Measurements from ENCODE around the gene ATIC. TPM values are rescaled to one million over a fixed set of nuclear protein-coding genes. Genes with fewer than 3 reads are reported as not detected.
"Not testable (repeated sequence)": the region's sequence is repeated elsewhere in the genome, so short reads cannot be mapped to it uniquely, and the experiment has no call there.

Gene ATIC
- total and polyA plus RNA-seq, 4 donors, result 44.3 to 180 (median 75.9) TPM

DNA sequence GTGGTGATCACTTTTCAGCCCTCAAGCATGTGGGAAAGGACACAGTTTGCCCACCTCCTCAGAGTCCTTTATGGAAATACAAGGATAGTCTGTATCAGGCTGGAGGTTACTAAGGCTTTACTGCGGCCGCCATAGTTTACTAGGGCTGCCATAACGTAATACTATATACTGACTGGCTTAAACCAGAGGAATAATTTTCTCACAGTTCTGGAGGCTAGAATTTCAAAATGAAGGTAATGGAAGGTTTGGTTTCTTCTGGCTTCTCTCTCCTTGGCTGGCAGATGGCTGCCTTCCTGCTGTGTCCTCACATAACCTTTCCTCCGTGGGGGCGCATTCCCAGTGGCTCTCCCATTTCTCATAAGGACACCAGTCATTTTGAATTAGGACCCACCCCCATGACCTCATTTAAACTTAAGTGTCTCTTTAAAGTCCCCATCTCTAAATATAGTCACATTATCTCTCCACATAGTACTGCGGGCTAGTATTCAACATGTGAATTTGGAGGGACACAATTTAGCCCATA, 12.5 kb upstream of the ATIC start:
- WGBS, 2 donors, result 86 to 93% methylated on average over 6 of the region's 6 CpGs
- DNase-seq (no peak), ATAC-seq (ENCODE audit: insufficient read depth, low FRiP score) (no peak)
- Histone ChIP-seq H3K27ac (ENCODE audit: low read depth in 1 of 2, low read length in 1 of 2) (no peak overlapping the region), H3K9ac (ENCODE audit: insufficient read depth in 1 of 2, low read length in 2 of 2) (no peak overlapping the region), H3K9me3 (ENCODE audit: control insufficient read depth in 4 of 4, insufficient read depth in 3 of 4, low read length in 3 of 4) (peaks cover 0 to 3% (median 0%) of the 10 kb centered on the region in 4 donors), H3K27me3 (ENCODE audit: control insufficient read depth in 3 of 3, insufficient read depth in 3 of 3, low read length in 2 of 3) (no peaks in the 10 kb centered on the region), H3K4me1 (ENCODE audit: control insufficient read depth in 5 of 5, insufficient read depth in 5 of 5, low read length in 5 of 5) (peaks cover 0 to 3% (median 0%) of the 10 kb centered on the region in 5 donors), H3K36me3 (ENCODE audit: control insufficient read depth in 4 of 4, insufficient read depth in 4 of 4, low read length in 4 of 4) (no peaks in the 10 kb centered on the region), H3K4me3 (no peak overlapping the region)
- no peak for TF ChIP-seq CTCF (IDR thresholded peaks at IDR 0.05; ENCODE audit: control extremely low read depth, extremely low read depth)

- no peak for TF ChIP-seq CTCF (IDR thresholded peaks at IDR 0.05; ENCODE audit: control extremely low read depth, extremely low read depth)
- no peak for DNase-seq
- peaks cover 0 to 3% (median 0%) of the 10 kb centered on the region in 4 donors for H3K9me3 ChIP-seq (ENCODE audit: control insufficient read depth in 4 of 4, insufficient read depth in 3 of 4, low read length in 3 of 4)
- no peak overlapping the region for H3K27ac ChIP-seq (ENCODE audit: low read depth in 1 of 2, low read length in 1 of 2)
- peaks cover 0 to 3% (median 0%) of the 10 kb centered on the region in 5 donors for H3K4me1 ChIP-seq (ENCODE audit: control insufficient read depth in 5 of 5, insufficient read depth in 5 of 5, low read length in 5 of 5)
- no peak for ATAC-seq (ENCODE audit: insufficient read depth, low FRiP score)
- no peak overlapping the region for H3K4me3 ChIP-seq
- H3K9ac ChIP-seq (ENCODE audit: insufficient read depth in 1 of 2, low read length in 2 of 2), result no peak overlapping the region
- H3K36me3 ChIP-seq (ENCODE audit: control insufficient read depth in 4 of 4, insufficient read depth in 4 of 4, low read length in 4 of 4), result no peaks in the 10 kb centered on the region
- 83 to 86% methylated on average over 2 of the region's 2 CpGs for WGBS, 2 donors
- no peaks in the 10 kb centered on the region for H3K27me3 ChIP-seq (ENCODE audit: control insufficient read depth in 3 of 3, insufficient read depth in 3 of 3, low read length in 2 of 3)
These were observed 9.9 kb upstream of the ATIC start for GRCh38 chr2:215301994-215302393.

DNA sequence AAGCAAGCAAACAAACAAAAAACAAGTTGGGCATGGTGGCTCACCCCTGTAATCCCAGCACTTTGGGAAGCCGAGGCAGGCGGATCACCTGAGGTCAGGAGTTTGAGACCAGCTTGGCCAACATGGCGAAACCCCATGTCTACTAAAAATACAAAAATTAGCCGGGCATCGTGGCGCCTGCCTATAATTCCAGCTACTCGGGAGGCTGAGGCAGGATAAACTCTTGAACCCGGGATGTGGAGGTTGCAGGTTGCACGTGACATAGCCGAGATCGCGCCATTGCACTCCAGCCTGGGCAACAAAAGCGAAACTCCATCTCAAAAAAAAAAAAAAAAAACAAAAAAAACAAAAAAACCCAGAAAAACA, 617 bp upstream of the ATIC start:
- H3K9ac ChIP-seq (ENCODE audit: insufficient read depth in 1 of 2, low read length in 2 of 2), result peak overlapping the region; percentile 80 to 86
- not testable (repeated sequence) for H3K4me3 ChIP-seq; H3K27me3 ChIP-seq (ENCODE audit: control insufficient read depth in 3 of 3, insufficient read depth in 3 of 3, low read length in 2 of 3); H3K36me3 ChIP-seq (ENCODE audit: control insufficient read depth in 4 of 4, insufficient read depth in 4 of 4, low read length in 4 of 4); DNase-seq; ATAC-seq (ENCODE audit: insufficient read depth, low FRiP score); H3K9me3 ChIP-seq (ENCODE audit: control insufficient read depth in 4 of 4, insufficient read depth in 3 of 4, low read length in 3 of 4); H3K4me1 ChIP-seq (ENCODE audit: control insufficient read depth in 5 of 5, insufficient read depth in 5 of 5, low read length in 5 of 5)
- peak overlapping the region in 1 of 2 donors; percentile 91 for H3K27ac ChIP-seq (ENCODE audit: low read depth in 1 of 2, low read length in 1 of 2)
- WGBS, 2 donors, result 41 to 52% methylated on average over 13 of the region's 13 CpGs

GRCh38 chr2:215313255-215313613, 1.4 kb downstream of the ATIC start:
- 83 to 94% methylated on average over 4 of the region's 4 CpGs for WGBS, 2 donors
- Histone ChIP-seq H3K4me1 (ENCODE audit: control insufficient read depth in 5 of 5, insufficient read depth in 5 of 5, low read length in 5 of 5) (peaks cover 0 to 6% (median 3%) of the 10 kb centered on the region in 5 donors), H3K4me3 (no peak overlapping the region), H3K27ac (ENCODE audit: low read depth in 1 of 2, low read length in 1 of 2) (peak overlapping the region in 1 of 2 donors; percentile 4), H3K27me3 (ENCODE audit: control insufficient read depth in 3 of 3, insufficient read depth in 3 of 3, low read length in 2 of 3) (no peaks in the 10 kb centered on the region), H3K9me3 (ENCODE audit: control insufficient read depth in 4 of 4, insufficient read depth in 3 of 4, low read length in 3 of 4) (no peaks in the 10 kb centered on the region), H3K36me3 (ENCODE audit: control insufficient read depth in 4 of 4, insufficient read depth in 4 of 4, low read length in 4 of 4) (peaks cover 0 to 5% (median under 1%) of the 10 kb centered on the region in 4 donors), H3K9ac (ENCODE audit: insufficient read depth in 1 of 2, low read length in 2 of 2) (no peak overlapping the region)
- ATAC-seq (ENCODE audit: insufficient read depth, low FRiP score) (no peak), DNase-seq (no peak)
- TF ChIP-seq CTCF (IDR thresholded peaks at IDR 0.05; ENCODE audit: control extremely low read depth, extremely low read depth), result no peak
